IMR-90 (cell line): Measurements from ENCODE around the gene ANXA8. TPM values are rescaled to one million over a fixed set of nuclear protein-coding genes. Genes with fewer than 3 reads are reported as not detected.

Experiments used
- ATAC-seq: fragments of 200-7000 bp; cut with Tn5 transposase; 2 replicates; pipeline ENCODE4 v1.9.1; 2020; ENCODE audit warnings: low read depth, mild to moderate bottlenecking, moderate library complexity
- BruUV-seq: library from RNA; stranded (reverse); fragments of 400-500 nt; replicated peaks from 2 replicates; lab custom pipeline; 2021; lab: Mats Ljungman, UMichigan
- CTCF ChIA-PET: fragments of 300-600 bp; formaldehyde crosslinking; extraction: SDS; loops from one replicate; lab custom pipeline; 2021; ENCODE audit warnings: antibody characterized with exemption; lab: Yijun Ruan, JAX
- POLR2A ChIA-PET: fragments of 300-600 bp; sonication (Branson Sonifier 250); formaldehyde crosslinking; loops from one replicate; lab custom pipeline; 2022; ENCODE audit warnings: antibody characterized with exemption; ENCODE audit not compliant: unreplicated experiment; lab: Charles Lee
- DNase-seq: peaks from one replicate; pipeline ENCODE4 v3.0.0; 2013
- H2AFZ ChIP-seq: replicated peaks from 2 replicates; pipeline ENCODE3; 2013; ENCODE audit warnings: low read length, mild to moderate bottlenecking; ENCODE audit not compliant: poor library complexity
- H2AK5ac ChIP-seq: 2 replicates; pipeline ENCODE4 v1.6.1; 2013; ENCODE audit warnings: low read depth, low read length, inconsistent platforms
- H2AK9ac ChIP-seq: replicated peaks from 2 replicates; pipeline ENCODE3; 2013; ENCODE audit warnings: mild to moderate bottlenecking, low read depth, low read length, moderate library complexity; ENCODE audit not compliant: poor library complexity
- H2BK120ac ChIP-seq: 2 replicates; pipeline ENCODE4 v1.6.1; 2013; ENCODE audit warnings: low read depth, low read length, inconsistent platforms
- H2BK15ac ChIP-seq: 3 replicates; pipeline ENCODE4 v1.6.1; 2013; ENCODE audit warnings: low read depth, low read length, inconsistent platforms
- H2BK20ac ChIP-seq: 2 replicates; pipeline ENCODE4 v1.6.1; 2013; ENCODE audit warnings: low read depth, mild to moderate bottlenecking, inconsistent platforms, low read length, moderate library complexity
- H2BK5ac ChIP-seq: 2 replicates; pipeline ENCODE4 v1.6.1; 2013; ENCODE audit warnings: mild to moderate bottlenecking, low read depth, low read length, inconsistent platforms; ENCODE audit not compliant: poor library complexity, severe bottlenecking
- H3K14ac ChIP-seq: replicated peaks from 2 replicates; pipeline ENCODE4 v1.6.1; 2013; ENCODE audit warnings: low read depth, low read length, inconsistent platforms
- H3K18ac ChIP-seq: 2 replicates; pipeline ENCODE4 v1.6.1; 2013; ENCODE audit warnings: low read depth, low read length, control low read depth
- H3K23ac ChIP-seq: 2 replicates; pipeline ENCODE4 v1.6.1; 2013; ENCODE audit warnings: low read depth, low read length, inconsistent platforms
- H3K27ac ChIP-seq: 2 replicates; pipeline ENCODE4 v1.5.1; 2013; ENCODE audit warnings: mild to moderate bottlenecking, control low read depth, low read length; ENCODE audit not compliant: insufficient read depth
- H3K27me3 ChIP-seq: 2 replicates; pipeline ENCODE4 v1.6.1; 2013; ENCODE audit warnings: low read length; ENCODE audit not compliant: control insufficient read depth, insufficient read depth
- H3K36me3 ChIP-seq: 2 replicates; pipeline ENCODE4 v1.6.1; 2013; ENCODE audit warnings: low read length, mixed read lengths; ENCODE audit not compliant: control insufficient read depth, insufficient read depth
- H3K4ac ChIP-seq: 2 replicates; pipeline ENCODE4 v1.6.1; 2013; ENCODE audit warnings: low read depth, low read length, inconsistent platforms
- H3K4me1 ChIP-seq: 2 replicates; pipeline ENCODE4 v1.6.1; 2013; ENCODE audit warnings: low read length, mixed read lengths; ENCODE audit not compliant: control insufficient read depth, insufficient read depth
- H3K4me2 ChIP-seq: 2 replicates; pipeline ENCODE4 v1.6.1; 2013; ENCODE audit warnings: low read depth, mild to moderate bottlenecking, control low read depth, low read length, moderate library complexity
- H3K4me3 ChIP-seq: 2 replicates; pipeline ENCODE4 v1.5.1; 2013; ENCODE audit warnings: low read depth, mild to moderate bottlenecking, control low read depth, low read length, moderate library complexity; ENCODE audit not compliant: insufficient read depth
- H3K56ac ChIP-seq: 2 replicates; pipeline ENCODE4 v1.6.1; 2013; ENCODE audit warnings: low read length, inconsistent platforms; ENCODE audit not compliant: insufficient read depth; ENCODE audit errors: extremely low read depth
- H3K79me1 ChIP-seq, 2 experiments: 2 replicates each; pipeline ENCODE4 v1.6.1; 2013; ENCODE audit warnings: low read length in 2 of 2, inconsistent platforms in 1 of 2, low read depth in 1 of 2
- H3K9ac ChIP-seq: 2 replicates; pipeline ENCODE4 v1.6.1; 2013; ENCODE audit warnings: low read depth, low read length, control low read depth
- H3K9me1 ChIP-seq: 2 replicates; pipeline ENCODE4 v1.6.1; 2013; ENCODE audit warnings: low read length, inconsistent platforms; ENCODE audit not compliant: insufficient read depth
- H3K9me3 ChIP-seq: 2 replicates; pipeline ENCODE4 v1.6.1; 2013; ENCODE audit warnings: low read length; ENCODE audit not compliant: control insufficient read depth, insufficient read depth
- H4K20me1 ChIP-seq: 2 replicates; pipeline ENCODE4 v1.6.1; 2013; ENCODE audit warnings: low read length, inconsistent platforms; ENCODE audit not compliant: insufficient read depth
- H4K5ac ChIP-seq: 2 replicates; pipeline ENCODE4 v1.6.1; 2013; ENCODE audit warnings: mild to moderate bottlenecking, low read depth, low read length, control low read depth
- H4K8ac ChIP-seq, 2 experiments: 2 replicates each; pipeline ENCODE4 v1.6.1; 2013; ENCODE audit warnings: low read depth in 2 of 2, low read length in 2 of 2, control low read depth in 1 of 2, inconsistent platforms in 1 of 2
- H4K91ac ChIP-seq: 2 replicates; pipeline ENCODE4 v1.6.1; 2013; ENCODE audit warnings: low read depth, low read length, inconsistent platforms; ENCODE audit not compliant: insufficient read depth
- CEBPB ChIP-seq: IDR thresholded peaks from 2 replicates; pipeline ENCODE4 v1.6.1; 2012; ENCODE audit warnings: low read depth, low read length, improper control_type of control experiment
- FOS ChIP-seq: fragments of 150-350 bp; IDR thresholded peaks from 2 replicates; pipeline ENCODE4 v1.6.1; 2016; ENCODE audit warnings: low read depth, low read length
- RAD21 ChIP-seq: IDR thresholded peaks from 2 replicates; pipeline ENCODE4 v1.6.1; 2012; ENCODE audit warnings: low read length, improper control_type of control experiment
- USF2 ChIP-seq: fragments of 150-350 bp; IDR thresholded peaks from 2 replicates; pipeline ENCODE4 v1.6.1; 2017; ENCODE audit warnings: mild to moderate bottlenecking, antibody characterized with exemption, low read length, low read depth
- WGBS, 2 experiments: methylation state at CpG; one replicate each; pipeline versions ENCODE4 v1.1.5 to v1.1.7; 2013; ENCODE audit warnings: missing lambda C conversion rate in 2 of 2; ENCODE audit not compliant: insufficient read length in 1 of 2; ENCODE audit errors: extremely low coverage in 2 of 2; 5-methylcytosine and 5-hydroxymethylcytosine counted together
- dilution Hi-C: fragments of 300-500 bp; cut with HindIII; formaldehyde crosslinking; loops from one replicate; pipeline ENCODE4 v1.14.3; 2018; ENCODE audit warnings: low sequenced_read_pairs; ENCODE audit not compliant: unreplicated experiment
- in situ Hi-C: fragments of 300-500 bp; cut with MboI; formaldehyde crosslinking; loops from 3 replicates; pipeline ENCODE4 v1.14.3; 2019; ENCODE audit warnings: low sequenced_read_pairs, inconsistent platforms, mixed read lengths
- intact Hi-C: fragments of 100-400 bp; cut with micrococcal nuclease; formaldehyde crosslinking; loops from 2 replicates; pipeline ENCODE4 v1.10.0; 2022
- polyA plus RNA-seq, 3 experiments: library from polyadenylated mRNA; depleted of rRNA; stranded (reverse); fragments of >200 nt; gene quantifications; 2 replicates each; pipeline ENCODE4 v1.2.3, GENCODE V29; 2012; ENCODE audit warnings: low replicate concordance in 1 of 3
- total RNA-seq: library from RNA; depleted of rRNA; stranded (reverse); fragments of >200 nt; gene quantifications from 2 replicates; pipeline ENCODE4 v1.2.3, GENCODE V29; 2012

ANXA8 gene
- total and polyA plus RNA-seq, 2 of the 4 experiments (the other 2 are of a cell fraction) = 0.90 to 1.1 TPM

DNA sequence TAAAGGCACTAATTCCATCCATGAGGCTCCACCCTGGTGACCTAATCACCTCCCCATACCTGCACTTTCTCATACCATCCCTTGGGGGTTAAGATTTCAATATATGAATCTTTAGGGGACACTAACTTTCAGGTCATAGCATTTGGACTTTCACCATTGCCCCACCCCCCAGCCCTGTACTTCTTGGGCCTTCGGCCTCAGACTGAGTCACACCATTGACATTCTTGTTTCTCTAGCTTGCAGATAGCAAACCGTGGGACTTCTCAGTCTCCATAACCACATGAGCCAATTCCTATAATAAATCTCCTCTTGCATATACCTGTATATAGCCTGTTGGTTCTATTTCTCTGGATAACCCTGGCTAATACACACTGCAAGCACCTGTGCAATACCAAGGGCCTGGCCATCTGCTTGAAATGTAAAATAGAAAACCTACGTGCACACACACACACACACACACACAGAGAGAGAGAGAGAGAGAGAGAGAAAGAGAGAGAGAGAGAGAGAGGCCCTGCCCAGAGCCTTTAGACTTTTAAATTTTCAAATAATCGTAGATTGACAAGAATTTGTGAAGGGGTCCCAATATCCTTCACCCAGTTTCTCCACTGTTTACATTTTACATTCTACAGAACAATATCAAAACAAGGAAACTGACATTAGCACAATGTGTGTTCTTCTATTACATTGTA is 25.3 kb downstream of the ANXA8 start:
- Histone ChIP-seq H3K4me3 (no peak overlapping the region), H3K4me1 (peaks cover 11% of the 10 kb centered on the region), H2BK5ac (no peak overlapping the region), H2AK5ac (0 out of 2 replicates have a peak overlapping the region, but pooled peaks have one; percentile 23), H3K56ac (no peak overlapping the region), H3K27ac (no peak overlapping the region), H3K79me1 (no peaks in the 10 kb centered on the region), H3K27me3 (peaks cover 10% of the 10 kb centered on the region; the same call in 1 of the 2 replicates), H3K4me2 (no peak overlapping the region), H2AFZ (peak overlapping the region; percentile 57), H2BK15ac (peak overlapping the region; percentile 90; the same call in 2 of the 3 replicates), H3K14ac (0 out of 2 replicates have a peak overlapping the region, but pooled peaks have one; percentile 53), H3K23ac (no peak overlapping the region), H4K5ac (no peak overlapping the region; the same call in 1 of the 2 replicates), H4K20me1 (no peaks in the 10 kb centered on the region), H3K18ac (peak overlapping the region; percentile 40; the same call in 1 of the 2 replicates), H3K9me1 (peaks cover 5% of the 10 kb centered on the region; the same call in 1 of the 2 replicates), H2BK120ac (peak overlapping the region; percentile 69), H2BK20ac (peak overlapping the region; percentile 79), H2AK9ac (no peak overlapping the region), H4K91ac (peak overlapping the region; percentile 59), H3K4ac (peak overlapping the region; percentile 67), H3K36me3 (no peaks in the 10 kb centered on the region), H4K8ac (peak overlapping the region in 1 of 2 experiments; percentile 44; a peak in 1 of 4 replicates), H3K9ac (no peak overlapping the region), H3K9me3 (no peaks in the 10 kb centered on the region)
- no TSS peak for BruUV-seq
- TF ChIP-seq FOS (peak; percentile 50), CEBPB (peak; percentile 20; the same call in 1 of the 2 replicates), RAD21 (peak; percentile 15; the same call in 1 of the 2 replicates), USF2 (no peak)
- WGBS, 2 experiments = no CpG with 5 or more reads among the region's 4 CpGs
- dilution Hi-C loops = no loop called here
- ChIA-PET POLR2A (no interaction called here), CTCF (no interaction called here)
- intact Hi-C loops = no loop called here
- ATAC-seq = peak; percentile 7; the same call in 1 of the 2 replicates
- in situ Hi-C loops = no loop called here
- DNase-seq = peak; percentile 87
